Keratinocyte (primary cell): ENCODE results near the gene FCN3. TPM values are rescaled to one million over a fixed set of nuclear protein-coding genes. Genes with fewer than 3 reads are reported as not detected.
"Not testable (repeated sequence)": the region's sequence is repeated elsewhere in the genome, so short reads cannot be mapped to it uniquely, and the experiment has no call there.

ENCODE experiments used
- DNase-seq: peaks from one replicate; pipeline ENCODE4 v3.0.0-alpha.2; 2011; ENCODE audit warnings: low read depth, missing footprints, low spot score
- FAIRE-seq: peaks from 2 replicates; lab custom pipeline; 2011; peaks lifted over from hg19 to GRCh38; lab: Jason Lieb, UNC
- H2AFZ ChIP-seq: 2 replicates; pipeline ENCODE4 v1.6.0; 2012; ENCODE audit warnings: low read length, control low read depth, inconsistent platforms; ENCODE audit not compliant: control insufficient read depth
- H3K27ac ChIP-seq: 2 replicates; pipeline ENCODE4 v1.5.1; 2011; ENCODE audit warnings: low read length; ENCODE audit not compliant: control insufficient read depth, insufficient read depth
- H3K27me3 ChIP-seq: 3 replicates; pipeline ENCODE4 v1.6.0; 2011; ENCODE audit warnings: low read length; ENCODE audit not compliant: control insufficient read depth, insufficient read depth; ENCODE audit errors: extremely low read depth
- H3K36me3 ChIP-seq, 2 experiments: 2 replicates in 1 of 2; 3 replicates in 1 of 2; pipeline ENCODE4 v1.5.1; 2011; ENCODE audit warnings: low read length in 2 of 2, mild to moderate bottlenecking in 1 of 2; ENCODE audit not compliant: control insufficient read depth in 2 of 2, insufficient read depth in 2 of 2; ENCODE audit errors: extremely low read depth in 1 of 2
- H3K4me1 ChIP-seq: 3 replicates; pipeline ENCODE4 v1.5.1; 2011; ENCODE audit warnings: low read length; ENCODE audit not compliant: control insufficient read depth, insufficient read depth; ENCODE audit errors: extremely low read depth
- H3K4me2 ChIP-seq: 3 replicates; pipeline ENCODE4 v1.6.0; 2011; ENCODE audit warnings: low read depth, low read length; ENCODE audit not compliant: control insufficient read depth, insufficient read depth; ENCODE audit errors: extremely low read depth
- H3K4me3 ChIP-seq, 3 experiments: fragments of 200-600 bp in 1 of 3; sonication (generic) in 1 of 3; 2 replicates in 2 of 3; 3 replicates in 1 of 3; pipeline ENCODE4 v1.5.1; 2011 to 2016; ENCODE audit warnings: low read length in 3 of 3, mild to moderate bottlenecking in 3 of 3, control low read depth in 2 of 3, inconsistent platforms in 1 of 3, low read depth in 1 of 3, mixed read lengths in 1 of 3, mixed run types in 1 of 3, moderate library complexity in 1 of 3; ENCODE audit not compliant: control insufficient read depth in 2 of 3, insufficient read depth in 2 of 3; ENCODE audit errors: extremely low read depth in 1 of 3
- H3K79me2 ChIP-seq: 2 replicates; pipeline ENCODE4 v1.6.0; 2012; ENCODE audit warnings: low read length; ENCODE audit not compliant: control insufficient read depth, insufficient read depth
- H3K9ac ChIP-seq: 3 replicates; pipeline ENCODE4 v1.6.0; 2011; ENCODE audit warnings: low read length; ENCODE audit not compliant: control insufficient read depth, insufficient read depth; ENCODE audit errors: extremely low read depth
- H3K9me1 ChIP-seq: 3 replicates; pipeline ENCODE4 v1.6.0; 2011; ENCODE audit warnings: low read length; ENCODE audit not compliant: control insufficient read depth, insufficient read depth; ENCODE audit errors: extremely low read depth
- H3K9me3 ChIP-seq: 2 replicates; pipeline ENCODE4 v1.5.1; 2012; ENCODE audit warnings: low read depth, low read length; ENCODE audit not compliant: control insufficient read depth
- H4K20me1 ChIP-seq: 3 replicates; pipeline ENCODE4 v1.6.0; 2011; ENCODE audit warnings: low read length; ENCODE audit not compliant: control insufficient read depth, insufficient read depth; ENCODE audit errors: extremely low read depth
- EZH2 ChIP-seq: IDR thresholded peaks from one replicate; pipeline ENCODE4 v1.6.1; 2012; ENCODE audit warnings: inconsistent platforms, mild to moderate bottlenecking, low read length, moderate library complexity
- dilution Hi-C: fragments of 300-500 bp; cut with MboI; formaldehyde crosslinking; loops from one replicate; pipeline ENCODE4 v1.7.0; 2020; ENCODE audit warnings: low sequenced_read_pairs; ENCODE audit not compliant: extremely low pct_ligation_motif_present
- polyA plus RNA-seq, 5 experiments: library from polyadenylated mRNA; depleted of rRNA in 3 of 5; stranded (reverse) in 3 of 5; stranded (forward) in 1 of 5; unstranded in 1 of 5; fragments of >200 nt; gene quantifications; 1 replicate in 1 of 5; 2 replicates in 3 of 5; 3 replicates in 1 of 5; pipeline versions ENCODE4 v1.2.1 to v1.2.3, GENCODE V29; 2011 to 2012; ENCODE audit warnings: missing spikeins in 2 of 5, low read depth in 1 of 5, low replicate concordance in 1 of 5
- TF ChIP-seq, protein P1 (sequence below), 3 experiments: IDR thresholded peaks in 1 of 3; conservative IDR thresholded peaks in 1 of 3; optimal IDR thresholded peaks in 1 of 3; 2 replicates in 2 of 3; 3 replicates in 1 of 3; pipeline versions ENCODE3 to v1.5.1; 2011; ENCODE audit warnings: low read length in 3 of 3, mild to moderate bottlenecking in 3 of 3, moderate library complexity in 2 of 3, control low read depth in 1 of 3, inconsistent platforms in 1 of 3; ENCODE audit not compliant: insufficient read depth in 2 of 3; ENCODE audit errors: extremely low read depth in 1 of 3

Gene FCN3
- polyA plus RNA-seq, 1 donor (not counting 4 experiments of a cell fraction or from before 2014, with no cell fraction given) = not detected

DNA sequence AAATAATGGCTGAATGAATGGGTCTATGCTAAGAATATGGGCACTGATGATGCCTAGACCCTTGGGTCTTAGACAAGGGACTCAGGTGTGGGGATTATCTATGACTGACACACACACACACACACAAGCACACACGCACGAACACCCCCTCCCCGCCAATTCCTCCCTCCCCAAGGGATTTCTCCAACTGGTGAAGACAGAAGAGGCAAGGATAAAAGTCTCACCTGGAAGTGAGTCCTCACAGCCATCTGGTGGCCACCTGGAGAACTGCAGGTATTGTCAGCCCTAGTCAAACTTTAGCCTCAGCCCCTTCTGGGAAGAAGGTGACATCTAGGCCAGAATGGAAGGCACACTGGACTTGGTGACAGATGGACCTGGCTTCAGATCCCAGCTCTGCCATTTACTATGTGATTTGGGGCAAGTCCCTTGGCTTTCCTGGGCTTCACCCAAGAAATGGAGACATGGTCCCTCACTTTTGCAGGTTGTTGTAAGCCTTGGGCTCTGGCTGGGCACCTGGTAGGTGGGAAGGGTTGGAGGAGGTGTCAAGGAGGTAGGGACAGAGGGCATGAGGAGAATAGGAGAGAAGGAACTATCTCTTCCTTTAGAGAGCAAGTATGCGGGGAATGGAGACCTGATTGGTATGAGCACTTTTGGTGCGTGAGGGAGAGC lies 13.8 kb upstream of the FCN3 start:
- dilution Hi-C loops = no loop called here
- H3K27me3 ChIP-seq = no peaks in the 10 kb centered on the region
- H3K9me1 ChIP-seq = no peaks in the 10 kb centered on the region
- H3K27ac ChIP-seq = no peak overlapping the region
- H3K9ac ChIP-seq = no peak overlapping the region
- peaks cover 9% of the 10 kb centered on the region for H3K79me2 ChIP-seq
- H3K4me3 ChIP-seq = no peak overlapping the region
- H3K4me2 ChIP-seq = no peak overlapping the region
- no peaks in the 10 kb centered on the region for H4K20me1 ChIP-seq
- H3K9me3 ChIP-seq = no peaks in the 10 kb centered on the region
- peaks cover 18% of the 10 kb centered on the region for H3K4me1 ChIP-seq
- no peak for TF ChIP-seq EZH2
- TF ChIP-seq, protein P1, sequence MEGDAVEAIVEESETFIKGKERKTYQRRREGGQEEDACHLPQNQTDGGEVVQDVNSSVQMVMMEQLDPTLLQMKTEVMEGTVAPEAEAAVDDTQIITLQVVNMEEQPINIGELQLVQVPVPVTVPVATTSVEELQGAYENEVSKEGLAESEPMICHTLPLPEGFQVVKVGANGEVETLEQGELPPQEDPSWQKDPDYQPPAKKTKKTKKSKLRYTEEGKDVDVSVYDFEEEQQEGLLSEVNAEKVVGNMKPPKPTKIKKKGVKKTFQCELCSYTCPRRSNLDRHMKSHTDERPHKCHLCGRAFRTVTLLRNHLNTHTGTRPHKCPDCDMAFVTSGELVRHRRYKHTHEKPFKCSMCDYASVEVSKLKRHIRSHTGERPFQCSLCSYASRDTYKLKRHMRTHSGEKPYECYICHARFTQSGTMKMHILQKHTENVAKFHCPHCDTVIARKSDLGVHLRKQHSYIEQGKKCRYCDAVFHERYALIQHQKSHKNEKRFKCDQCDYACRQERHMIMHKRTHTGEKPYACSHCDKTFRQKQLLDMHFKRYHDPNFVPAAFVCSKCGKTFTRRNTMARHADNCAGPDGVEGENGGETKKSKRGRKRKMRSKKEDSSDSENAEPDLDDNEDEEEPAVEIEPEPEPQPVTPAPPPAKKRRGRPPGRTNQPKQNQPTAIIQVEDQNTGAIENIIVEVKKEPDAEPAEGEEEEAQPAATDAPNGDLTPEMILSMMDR (optimal IDR thresholded peaks at IDR 0.05 in 1 of 3, IDR thresholded peaks at IDR 0.05 in 1 of 3, conservative IDR thresholded peaks at IDR 0.05 in 1 of 3; ENCODE audit: extremely low read depth in 1 of 3, insufficient read depth in 2 of 3, low read length in 3 of 3) = peak; percentile 88 to 99 (median 96)
- peak; percentile 96 for FAIRE-seq
- H2AFZ ChIP-seq = no peak overlapping the region
- no peaks in the 10 kb centered on the region for H3K36me3 ChIP-seq
- DNase-seq = no peak

DNA sequence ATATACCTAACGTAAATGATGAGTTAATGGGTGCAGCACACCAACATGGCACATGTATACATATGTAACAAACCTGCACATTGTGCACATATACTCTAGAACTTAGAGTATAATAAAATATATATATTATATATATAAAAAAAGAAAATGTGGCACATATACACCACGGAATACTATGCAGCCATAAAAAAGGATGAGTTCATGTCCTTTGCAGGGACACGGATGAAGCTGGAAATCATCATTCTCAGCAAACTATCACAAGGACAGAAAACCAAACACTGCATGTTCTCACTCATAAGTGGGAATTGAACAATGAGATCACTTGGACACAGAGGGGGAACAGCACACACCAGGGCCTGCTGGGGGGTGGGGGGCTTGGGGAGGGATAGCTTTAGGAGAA lies 10.2 kb upstream of the FCN3 start:
- H3K27ac ChIP-seq, H3K9ac ChIP-seq, H3K36me3 ChIP-seq, H3K9me1 ChIP-seq, H3K4me1 ChIP-seq, H4K20me1 ChIP-seq, DNase-seq, H3K9me3 ChIP-seq, FAIRE-seq, H3K79me2 ChIP-seq, H3K27me3 ChIP-seq, H2AFZ ChIP-seq, dilution Hi-C loops, H3K4me2 ChIP-seq, H3K4me3 ChIP-seq: not testable (repeated sequence)

DNA sequence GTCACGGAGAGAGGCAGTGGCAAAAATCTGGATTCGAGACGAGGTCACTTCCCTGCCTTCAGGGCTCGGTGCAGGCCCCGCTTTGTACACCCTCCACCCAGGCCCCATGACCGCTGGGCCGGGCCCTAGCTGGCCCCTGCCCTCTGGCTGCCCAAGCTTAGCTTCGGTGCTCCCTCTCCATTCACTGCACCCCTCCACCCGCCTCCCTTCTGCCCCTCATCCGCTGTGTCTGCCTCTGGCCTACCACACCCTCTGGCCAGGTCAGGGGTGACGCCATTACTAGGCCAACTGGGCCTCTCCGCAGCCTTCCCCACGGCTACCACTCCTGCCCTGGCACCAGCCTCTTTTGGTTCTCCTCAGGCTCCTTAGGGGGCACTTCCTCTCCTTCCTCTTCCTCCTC lies 9.0 kb upstream of the FCN3 start:
- no peak for FAIRE-seq
- dilution Hi-C loops = no loop called here
- DNase-seq = no peak

More for the DNA sequence above, 9.0 kb upstream of the FCN3 start:
- no peaks in the 10 kb centered on the region for H3K79me2 ChIP-seq
- no peaks in the 10 kb centered on the region for H3K36me3 ChIP-seq
- H3K27ac ChIP-seq = no peak overlapping the region
- no peaks in the 10 kb centered on the region for H4K20me1 ChIP-seq
- H3K4me3 ChIP-seq = peak overlapping the region in 1 of 3 experiments; percentile 34
- no peak for TF ChIP-seq EZH2
- TF ChIP-seq, protein P1 (optimal IDR thresholded peaks at IDR 0.05 in 1 of 3, IDR thresholded peaks at IDR 0.05 in 1 of 3, conservative IDR thresholded peaks at IDR 0.05 in 1 of 3; ENCODE audit: extremely low read depth in 1 of 3, insufficient read depth in 2 of 3, low read length in 3 of 3) = no peak
- peaks cover 13% of the 10 kb centered on the region for H3K4me1 ChIP-seq
- H3K4me2 ChIP-seq = peak overlapping the region; percentile 16
- no peaks in the 10 kb centered on the region for H3K27me3 ChIP-seq
- H2AFZ ChIP-seq = no peak overlapping the region
- H3K9me3 ChIP-seq = no peaks in the 10 kb centered on the region
- H3K9ac ChIP-seq = no peak overlapping the region
- H3K9me1 ChIP-seq = no peaks in the 10 kb centered on the region
